Mesendoderm (in vitro differentiated cells): ENCODE results near the gene IQGAP3.

Experiments used
- DNase-seq: peaks from one replicate; pipeline ENCODE4 v3.0.0; 2013
- H2AK5ac ChIP-seq: 2 replicates; pipeline ENCODE4 v1.6.1; 2013; ENCODE audit warnings: low read length, inconsistent platforms
- H2BK120ac ChIP-seq: 2 replicates; pipeline ENCODE4 v1.6.1; 2013; ENCODE audit warnings: low read depth, mild to moderate bottlenecking, low read length, moderate library complexity, mixed read lengths
- H2BK15ac ChIP-seq: replicated peaks from 2 replicates; pipeline ENCODE4 v1.6.1; 2013; ENCODE audit warnings: low read depth, mild to moderate bottlenecking, moderate library complexity
- H2BK5ac ChIP-seq: 2 replicates; pipeline ENCODE4 v1.6.1; 2013; ENCODE audit warnings: low read length, inconsistent platforms
- H3K18ac ChIP-seq: 2 replicates; pipeline ENCODE4 v1.6.1; 2013; ENCODE audit warnings: mild to moderate bottlenecking, low read length, mixed read lengths
- H3K23ac ChIP-seq: one replicate; pipeline ENCODE4 v1.6.1; 2013; ENCODE audit warnings: low read length
- H3K27ac ChIP-seq: 2 replicates; pipeline ENCODE4 v1.5.1; 2013; ENCODE audit warnings: low read depth, mild to moderate bottlenecking, inconsistent platforms, low read length, moderate library complexity
- H3K27me3 ChIP-seq: 2 replicates; pipeline ENCODE4 v1.6.1; 2013; ENCODE audit warnings: low read length, control low read depth, mild to moderate bottlenecking, inconsistent platforms; ENCODE audit not compliant: insufficient read depth, poor library complexity
- H3K36me3 ChIP-seq: 2 replicates; pipeline ENCODE4 v1.6.1; 2013; ENCODE audit warnings: low read length, inconsistent platforms; ENCODE audit not compliant: control insufficient read depth, insufficient read depth
- H3K4ac ChIP-seq: one replicate; pipeline ENCODE4 v1.6.1; 2013; ENCODE audit warnings: low read depth, mild to moderate bottlenecking, low read length, moderate library complexity
- H3K4me1 ChIP-seq: 2 replicates; pipeline ENCODE4 v1.6.1; 2013; ENCODE audit warnings: low read depth, low read length, inconsistent platforms; ENCODE audit not compliant: control insufficient read depth
- H3K4me2 ChIP-seq: 2 replicates; pipeline ENCODE4 v1.6.1; 2013; ENCODE audit warnings: low read length
- H3K4me3 ChIP-seq: 2 replicates; pipeline ENCODE4 v1.5.1; 2013; ENCODE audit warnings: mild to moderate bottlenecking, low read length
- H3K56ac ChIP-seq: one replicate; pipeline ENCODE4 v1.6.1; 2013; ENCODE audit warnings: low read length
- H3K79me1 ChIP-seq: 2 replicates; pipeline ENCODE4 v1.6.1; 2013; ENCODE audit warnings: low read length, inconsistent platforms
- H3K79me2 ChIP-seq: 2 replicates; pipeline ENCODE4 v1.6.1; 2013; ENCODE audit warnings: mild to moderate bottlenecking, low read length; ENCODE audit not compliant: control insufficient read depth, insufficient read depth
- H3K9ac ChIP-seq: 2 replicates; pipeline ENCODE4 v1.6.1; 2013; ENCODE audit warnings: low read length, inconsistent platforms
- H4K5ac ChIP-seq: one replicate; pipeline ENCODE4 v1.6.1; 2013; ENCODE audit warnings: low read length
- H4K8ac ChIP-seq: one replicate; pipeline ENCODE4 v1.6.1; 2013; ENCODE audit warnings: low read depth, mild to moderate bottlenecking, control low read depth, low read length, moderate library complexity
- WGBS: extraction: QIAGEN DNeasy Blood & Tissue Kit; methylation state at CpG from one replicate; pipeline ENCODE4 v1.1.7; 2013; ENCODE audit warnings: low lambda C conversion rate, missing lambda C conversion rate; ENCODE audit not compliant: insufficient coverage; ENCODE audit errors: extremely low coverage; 5-methylcytosine and 5-hydroxymethylcytosine counted together

Gene IQGAP3

DNA sequence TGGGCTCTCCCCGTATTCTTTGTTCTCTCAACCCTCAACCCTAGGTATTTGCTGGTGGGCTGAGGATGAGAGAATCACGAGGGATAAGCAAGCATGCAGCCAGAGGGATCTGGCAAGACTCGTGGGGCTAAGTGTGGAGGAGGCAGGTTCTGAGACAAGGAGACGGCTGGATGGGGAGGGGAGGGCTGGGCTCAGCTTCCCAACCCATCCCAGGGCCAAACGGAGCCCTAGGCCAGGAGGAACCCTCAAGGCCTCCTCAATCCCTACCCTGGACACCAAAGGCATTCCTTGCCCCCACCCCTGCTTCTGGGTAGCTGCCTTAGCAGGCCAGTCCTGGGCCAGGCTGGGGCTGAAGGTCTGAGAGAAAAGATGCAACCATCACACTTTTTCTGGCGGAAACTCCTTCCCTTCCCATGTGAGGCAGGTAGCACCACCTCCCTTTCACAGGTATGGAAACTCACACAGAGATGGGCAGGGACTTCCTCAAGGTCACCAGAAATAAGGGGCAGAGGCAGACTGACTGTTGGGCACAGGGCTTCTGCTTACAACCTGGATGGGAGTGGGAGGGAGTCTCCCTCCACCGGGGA lies 78.0 kb downstream of the IQGAP3 start:
- H3K4ac ChIP-seq: no peak overlapping the region
- no peak overlapping the region for H4K8ac ChIP-seq
- no peak overlapping the region for H3K9ac ChIP-seq
- H4K5ac ChIP-seq: no peak overlapping the region
- H3K79me2 ChIP-seq: peaks cover 35% of the 10 kb centered on the region
- H3K4me3 ChIP-seq: no peak overlapping the region
- H3K18ac ChIP-seq: no peak overlapping the region
- H3K36me3 ChIP-seq: no peaks in the 10 kb centered on the region
- H3K56ac ChIP-seq: no peak overlapping the region
- H3K23ac ChIP-seq: no peak overlapping the region
- no peak overlapping the region for H2BK15ac ChIP-seq
- H3K79me1 ChIP-seq: peaks cover 38% of the 10 kb centered on the region
- H2AK5ac ChIP-seq: no peak overlapping the region
- DNase-seq: no peak
- H2BK120ac ChIP-seq: no peak overlapping the region
- peaks cover 30% of the 10 kb centered on the region for H3K4me1 ChIP-seq
- no peak overlapping the region for H3K27ac ChIP-seq
- no CpG with 5 or more reads among the region's 7 CpGs for WGBS
- no peaks in the 10 kb centered on the region for H3K27me3 ChIP-seq
- H3K4me2 ChIP-seq: no peak overlapping the region
- H2BK5ac ChIP-seq: no peak overlapping the region

- no peaks in the 10 kb centered on the region for H3K36me3 ChIP-seq
- DNase-seq: no peak
- H3K23ac ChIP-seq: no peak overlapping the region
- H3K56ac ChIP-seq: no peak overlapping the region
- H2BK5ac ChIP-seq: no peak overlapping the region
- H3K4me1 ChIP-seq: peaks cover 34% of the 10 kb centered on the region
- H3K18ac ChIP-seq: no peak overlapping the region
- no peak overlapping the region for H2AK5ac ChIP-seq
- no peak overlapping the region for H3K9ac ChIP-seq
- no peak overlapping the region for H3K4me2 ChIP-seq
- no peak overlapping the region for H4K5ac ChIP-seq
- no peak overlapping the region for H3K4ac ChIP-seq
- H2BK15ac ChIP-seq: no peak overlapping the region
- H2BK120ac ChIP-seq: no peak overlapping the region
- no peak overlapping the region for H3K4me3 ChIP-seq
- H3K79me1 ChIP-seq: peaks cover 41% of the 10 kb centered on the region
- peaks cover 31% of the 10 kb centered on the region for H3K79me2 ChIP-seq
- H3K27ac ChIP-seq: no peak overlapping the region
- H3K27me3 ChIP-seq: no peaks in the 10 kb centered on the region
- no peak overlapping the region for H4K8ac ChIP-seq
These were observed 78.6 kb downstream of the IQGAP3 start for GRCh38 chr1:156493742-156494141.

DNA sequence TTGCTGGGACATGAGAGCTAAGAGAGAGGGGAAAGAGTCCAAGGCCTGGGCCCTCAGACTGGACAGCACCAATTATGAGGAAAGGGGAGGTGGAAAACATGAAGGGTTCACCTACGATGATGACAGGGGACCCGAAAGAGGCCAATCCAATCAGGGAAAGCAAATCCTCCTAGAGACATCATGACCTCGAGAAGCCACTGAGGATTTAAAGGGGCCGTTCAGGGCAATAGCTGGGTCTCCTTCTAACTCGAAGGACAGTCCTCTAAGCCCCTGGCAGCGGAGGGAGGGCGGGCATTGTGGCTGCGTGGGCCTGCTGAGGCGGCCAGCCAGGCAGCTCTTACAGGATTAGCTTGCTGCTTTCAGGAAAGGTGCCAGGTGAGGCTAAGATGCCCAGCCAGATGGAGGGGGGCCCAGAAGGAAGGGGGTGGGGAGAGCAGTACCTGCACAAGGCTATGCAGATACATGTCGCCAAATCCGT lies 79.2 kb downstream of the IQGAP3 start:
- Histone ChIP-seq H3K4ac (no peak overlapping the region), H2BK120ac (no peak overlapping the region), H3K4me3 (no peak overlapping the region), H4K8ac (no peak overlapping the region), H3K56ac (peak overlapping the region; percentile 22), H3K79me2 (peaks cover 29% of the 10 kb centered on the region), H3K23ac (no peak overlapping the region), H4K5ac (no peak overlapping the region), H2BK15ac (no peak overlapping the region), H3K27me3 (no peaks in the 10 kb centered on the region), H3K9ac (no peak overlapping the region), H3K27ac (no peak overlapping the region), H2BK5ac (no peak overlapping the region), H3K79me1 (peaks cover 44% of the 10 kb centered on the region), H2AK5ac (no peak overlapping the region), H3K4me1 (peaks cover 36% of the 10 kb centered on the region), H3K4me2 (no peak overlapping the region), H3K36me3 (no peaks in the 10 kb centered on the region), H3K18ac (no peak overlapping the region)
- DNase-seq: no peak
- WGBS: no CpG with 5 or more reads among the region's 11 CpGs

- Histone ChIP-seq H3K27me3 (no peaks in the 10 kb centered on the region), H3K9ac (no peak overlapping the region), H2BK120ac (no peak overlapping the region), H3K56ac (no peak overlapping the region), H3K79me2 (peaks cover 24% of the 10 kb centered on the region), H3K79me1 (peaks cover 44% of the 10 kb centered on the region), H3K4me3 (no peak overlapping the region), H4K5ac (no peak overlapping the region), H3K4me2 (no peak overlapping the region), H3K36me3 (no peaks in the 10 kb centered on the region), H4K8ac (no peak overlapping the region), H2BK5ac (no peak overlapping the region), H3K23ac (no peak overlapping the region), H3K4ac (no peak overlapping the region), H3K27ac (no peak overlapping the region), H2AK5ac (no peak overlapping the region), H3K18ac (no peak overlapping the region), H3K4me1 (peaks cover 35% of the 10 kb centered on the region), H2BK15ac (no peak overlapping the region)
- no peak for DNase-seq
- WGBS: no CpG with 5 or more reads among the region's 7 CpGs
These were observed 79.7 kb downstream of the IQGAP3 start for GRCh38 chr1:156492591-156493080.

DNA sequence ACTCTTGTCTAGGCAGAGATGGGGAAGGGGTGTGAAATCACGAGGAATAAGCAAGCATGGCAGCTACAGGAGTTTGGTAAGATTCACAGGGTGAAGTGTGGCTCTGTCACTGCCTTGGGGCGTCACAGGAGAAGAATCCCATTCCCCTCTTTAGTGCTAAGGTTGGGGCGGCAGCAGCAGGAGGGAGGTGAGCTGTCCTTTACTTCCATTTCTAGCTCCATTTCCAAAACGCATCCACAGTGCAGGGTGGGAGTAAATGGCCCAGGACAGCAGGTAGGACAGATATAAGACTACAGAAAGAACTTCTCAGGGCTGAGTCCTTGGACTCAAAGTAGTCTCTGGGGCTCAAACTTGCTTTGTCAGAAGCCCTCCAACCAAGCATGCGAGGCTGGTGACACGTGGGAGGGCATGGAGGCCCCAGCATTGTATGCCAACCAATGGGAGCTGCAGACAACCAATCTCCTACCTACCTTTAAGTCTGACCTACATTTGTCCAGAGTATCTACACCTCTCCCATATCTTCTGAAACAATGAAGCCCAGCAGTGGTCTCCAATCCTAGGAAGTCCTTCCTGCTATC lies 80.3 kb downstream of the IQGAP3 start:
- no peak overlapping the region for H3K27ac ChIP-seq
- H2AK5ac ChIP-seq: no peak overlapping the region
- no peak overlapping the region for H3K9ac ChIP-seq
- H4K5ac ChIP-seq: no peak overlapping the region
- no peaks in the 10 kb centered on the region for H3K27me3 ChIP-seq
- H3K56ac ChIP-seq: no peak overlapping the region
- no peak overlapping the region for H3K4me3 ChIP-seq
- H4K8ac ChIP-seq: no peak overlapping the region
- DNase-seq: no peak
- no peak overlapping the region for H3K4ac ChIP-seq
- H3K79me1 ChIP-seq: peaks cover 45% of the 10 kb centered on the region
- no peak overlapping the region for H3K4me2 ChIP-seq
- H3K4me1 ChIP-seq: peaks cover 35% of the 10 kb centered on the region
- H2BK15ac ChIP-seq: no peak overlapping the region
- H3K23ac ChIP-seq: no peak overlapping the region
- H3K36me3 ChIP-seq: no peaks in the 10 kb centered on the region
- peaks cover 21% of the 10 kb centered on the region for H3K79me2 ChIP-seq
- H3K18ac ChIP-seq: no peak overlapping the region
- no peak overlapping the region for H2BK5ac ChIP-seq
- no peak overlapping the region for H2BK120ac ChIP-seq
- WGBS: no CpG with 5 or more reads among the region's 6 CpGs
